Activated CD4-positive, alpha-beta T cell treated with anti-CD3 and anti-CD28 coated beads, Interleukin-2, amount 10 ng/mL, durations not matched to agents 7 days and 5 days (primary cell): ENCODE measurements around the gene ZMYM2. TPM values are rescaled to one million over a fixed set of nuclear protein-coding genes. Genes with fewer than 3 reads are reported as not detected.

ENCODE experiments used
- CTCF ChIA-PET: fragments of 350-600 bp; sonication (Branson Sonifier 250); formaldehyde crosslinking; loops from one replicate; lab custom pipeline; 2021; ENCODE audit warnings: antibody characterized with exemption; lab: Charles Lee
- POLR2A ChIA-PET: fragments of 350-600 bp; sonication (Branson Sonifier 250); formaldehyde crosslinking; loops from one replicate; lab custom pipeline; 2021; ENCODE audit warnings: antibody characterized with exemption; lab: Charles Lee
- DNase-seq: peaks from one replicate; pipeline ENCODE4 v3.0.0-alpha.2; 2020
- H3K27ac Mint-ChIP-seq: one replicate; pipeline ENCODE4 v1.8.0; 2021; ENCODE audit warnings: mild to moderate bottlenecking, moderate library complexity, mixed read lengths
- H3K27me3 Mint-ChIP-seq: one replicate; pipeline ENCODE4 v1.8.0; 2021; ENCODE audit warnings: mixed read lengths
- H3K36me3 Mint-ChIP-seq: one replicate; pipeline ENCODE4 v1.8.0; 2021; ENCODE audit warnings: low read depth, mixed read lengths
- H3K4me1 Mint-ChIP-seq: one replicate; pipeline ENCODE4 v1.8.0; 2021; ENCODE audit warnings: mixed read lengths
- H3K4me3 Mint-ChIP-seq: one replicate; pipeline ENCODE4 v1.8.0; 2021; ENCODE audit warnings: mild to moderate bottlenecking, moderate library complexity, mixed read lengths
- H3K9me3 Mint-ChIP-seq: one replicate; pipeline ENCODE4 v1.8.0; 2021; ENCODE audit warnings: mixed read lengths
- total RNA-seq, 2 experiments: library from RNA; stranded (reverse); gene quantifications; one replicate each; pipeline ENCODE4 v1.2.3, GENCODE V29; 2021

Gene ZMYM2
- total RNA-seq, 2 experiments from 2014 or later: 41.5 to 46.7 TPM

- ChIA-PET POLR2A (interaction anchor here (0.7 kb wide), 1 partner anchor 287 kb away, joined by 3 read pairs; no protein-coding TSS in a partner anchor), CTCF (interaction anchor here (1.0 to 1.8 kb wide), 2 partner anchors 8 to 12 kb away, joined by 3 to 11 read pairs; no protein-coding TSS in a partner anchor)
- no peak for DNase-seq
- peak overlapping the region; percentile 4 for H3K4me3 Mint-ChIP-seq
- no peak overlapping the region for H3K27ac Mint-ChIP-seq
- H3K9me3 Mint-ChIP-seq: no peaks in the 10 kb centered on the region
- H3K27me3 Mint-ChIP-seq: peaks cover 40% of the 10 kb centered on the region
- H3K36me3 Mint-ChIP-seq: no peaks in the 10 kb centered on the region
- H3K4me1 Mint-ChIP-seq: peaks cover 6% of the 10 kb centered on the region
These were observed 168.2 kb downstream of the ZMYM2 start for GRCh38 chr13:20126541-20127261.

- no peaks in the 10 kb centered on the region for H3K36me3 Mint-ChIP-seq
These were observed 168.7 kb downstream of the ZMYM2 start for GRCh38 chr13:20127262-20127561.

GRCh38 chr13:20127562-20128458 lies 169.3 kb downstream of the ZMYM2 start:
- H3K27ac Mint-ChIP-seq: no peak overlapping the region
- no peaks in the 10 kb centered on the region for H3K9me3 Mint-ChIP-seq

More at GRCh38 chr13:20127262-20127561, 168.7 kb downstream of the ZMYM2 start:
- H3K9me3 Mint-ChIP-seq: no peaks in the 10 kb centered on the region
- POLR2A ChIA-PET: no interaction called here
- peaks cover 40% of the 10 kb centered on the region for H3K27me3 Mint-ChIP-seq
- peaks cover 6% of the 10 kb centered on the region for H3K4me1 Mint-ChIP-seq
- H3K27ac Mint-ChIP-seq: no peak overlapping the region
- H3K4me3 Mint-ChIP-seq: peak overlapping the region; percentile 35
- CTCF ChIA-PET: interaction anchor here (1.0 to 1.8 kb wide), 4 partner anchors 8 to 167 kb away, joined by 3 to 11 read pairs (median 3); no protein-coding TSS in a partner anchor
- DNase-seq: no peak

GRCh38 chr13:20128459-20128931 lies 170.0 kb downstream of the ZMYM2 start:
- H3K36me3 Mint-ChIP-seq: no peaks in the 10 kb centered on the region
- H3K4me1 Mint-ChIP-seq: peaks cover 6% of the 10 kb centered on the region
- ChIA-PET POLR2A (no interaction called here), CTCF (interaction anchor here (1.1 to 1.8 kb wide), 3 partner anchors 10 to 169 kb away, joined by 3 to 11 read pairs (median 3); no protein-coding TSS in a partner anchor)
- H3K27me3 Mint-ChIP-seq: peaks cover 43% of the 10 kb centered on the region
- no peak overlapping the region for H3K27ac Mint-ChIP-seq
- H3K9me3 Mint-ChIP-seq: no peaks in the 10 kb centered on the region
- DNase-seq: no peak
- peak overlapping the region; percentile 32 for H3K4me3 Mint-ChIP-seq

More at GRCh38 chr13:20127562-20128458, 169.3 kb downstream of the ZMYM2 start:
- POLR2A ChIA-PET: no interaction called here
- H3K4me3 Mint-ChIP-seq: peak overlapping the region; percentile 35
- H3K4me1 Mint-ChIP-seq: peaks cover 6% of the 10 kb centered on the region
- CTCF ChIA-PET: interaction anchor here (0.6 to 1.8 kb wide), 7 partner anchors 9 to 168 kb away, joined by 3 to 11 read pairs (median 3); no protein-coding TSS in a partner anchor
- H3K36me3 Mint-ChIP-seq: no peaks in the 10 kb centered on the region
- DNase-seq: peak; percentile 32
- H3K27me3 Mint-ChIP-seq: peaks cover 40% of the 10 kb centered on the region

- CTCF ChIA-PET: no interaction called here
- peaks cover 40% of the 10 kb centered on the region for H3K27me3 Mint-ChIP-seq
- no peaks in the 10 kb centered on the region for H3K36me3 Mint-ChIP-seq
- peak overlapping the region; percentile 32 for H3K4me3 Mint-ChIP-seq
- no peak for DNase-seq
- POLR2A ChIA-PET: no interaction called here
- H3K9me3 Mint-ChIP-seq: no peaks in the 10 kb centered on the region
- no peak overlapping the region for H3K27ac Mint-ChIP-seq
- peaks cover 6% of the 10 kb centered on the region for H3K4me1 Mint-ChIP-seq
These were observed 170.5 kb downstream of the ZMYM2 start for GRCh38 chr13:20129076-20129475.

- ChIA-PET POLR2A (no interaction called here), CTCF (no interaction called here)
- Mint-ChIP-seq H3K27ac (no peak overlapping the region), H3K27me3 (peaks cover 35% of the 10 kb centered on the region), H3K4me3 (no peak overlapping the region), H3K4me1 (peaks cover 6% of the 10 kb centered on the region), H3K36me3 (no peaks in the 10 kb centered on the region), H3K9me3 (no peaks in the 10 kb centered on the region)
- DNase-seq: no peak
These were observed 171.5 kb downstream of the ZMYM2 start for GRCh38 chr13:20130012-20130411.

- no peaks in the 10 kb centered on the region for H3K9me3 Mint-ChIP-seq
- peaks cover 31% of the 10 kb centered on the region for H3K27me3 Mint-ChIP-seq
- peaks cover 6% of the 10 kb centered on the region for H3K4me1 Mint-ChIP-seq
- no peak overlapping the region for H3K4me3 Mint-ChIP-seq
- no peak for DNase-seq
- ChIA-PET CTCF (interaction anchor here (1.8 kb wide), 1 partner anchor 12 kb away, joined by 5 read pairs; no protein-coding TSS in a partner anchor), POLR2A (no interaction called here)
- H3K36me3 Mint-ChIP-seq: no peaks in the 10 kb centered on the region
- no peak overlapping the region for H3K27ac Mint-ChIP-seq
These were observed 172.1 kb downstream of the ZMYM2 start for GRCh38 chr13:20130652-20131051.

GRCh38 chr13:20131057-20131832 lies 172.7 kb downstream of the ZMYM2 start:
- ChIA-PET POLR2A (no interaction called here), CTCF (interaction anchor here (1.8 kb wide), 1 partner anchor 11 kb away, joined by 5 read pairs; no protein-coding TSS in a partner anchor)
- Mint-ChIP-seq H3K27me3 (peaks cover 27% of the 10 kb centered on the region), H3K36me3 (no peaks in the 10 kb centered on the region), H3K27ac (no peak overlapping the region), H3K4me1 (peaks cover 6% of the 10 kb centered on the region), H3K4me3 (no peak overlapping the region), H3K9me3 (no peaks in the 10 kb centered on the region)
- DNase-seq: no peak

- Mint-ChIP-seq H3K36me3 (no peaks in the 10 kb centered on the region), H3K4me1 (peaks cover 11% of the 10 kb centered on the region), H3K4me3 (no peak overlapping the region), H3K27me3 (peaks cover 26% of the 10 kb centered on the region), H3K27ac (no peak overlapping the region), H3K9me3 (no peaks in the 10 kb centered on the region)
- CTCF ChIA-PET: interaction anchor here (1.8 kb wide), 1 partner anchor 10 kb away, joined by 5 read pairs; no protein-coding TSS in a partner anchor
- POLR2A ChIA-PET: no interaction called here
- DNase-seq: no peak
These were observed 173.6 kb downstream of the ZMYM2 start for GRCh38 chr13:20132052-20132634.

- H3K36me3 Mint-ChIP-seq: no peaks in the 10 kb centered on the region
- peaks cover 5% of the 10 kb centered on the region for H3K4me1 Mint-ChIP-seq
- no peak overlapping the region for H3K4me3 Mint-ChIP-seq
- ChIA-PET POLR2A (no interaction called here), CTCF (no interaction called here)
- H3K27me3 Mint-ChIP-seq: peaks cover 35% of the 10 kb centered on the region
- no peak overlapping the region for H3K27ac Mint-ChIP-seq
- no peak for DNase-seq
- no peaks in the 10 kb centered on the region for H3K9me3 Mint-ChIP-seq
These were observed 176.2 kb downstream of the ZMYM2 start for GRCh38 chr13:20134732-20135131.

- ChIA-PET CTCF (interaction anchor here (0.6 to 1.4 kb wide), 2 partner anchors 26 to 32 kb away, joined by 3 read pairs; no protein-coding TSS in a partner anchor), POLR2A (no interaction called here)
- Mint-ChIP-seq H3K4me3 (peak overlapping the region; percentile 27), H3K9me3 (no peaks in the 10 kb centered on the region), H3K27me3 (peaks cover 54% of the 10 kb centered on the region), H3K4me1 (peaks cover 7% of the 10 kb centered on the region), H3K27ac (no peak overlapping the region), H3K36me3 (no peaks in the 10 kb centered on the region)
- DNase-seq: peak; percentile 48
These were observed 178.5 kb downstream of the ZMYM2 start for GRCh38 chr13:20136781-20137703.
